H1 (cell line): Measurements from ENCODE around the gene CACNA1E. TPM values are rescaled to one million over a fixed set of nuclear protein-coding genes. Genes with fewer than 3 reads are reported as not detected.

ENCODE experiments used
- CTCF ChIA-PET: fragments of 300-600 bp; sonication (Branson Sonifier 250); formaldehyde crosslinking; loops from one replicate; lab custom pipeline; 2021; ENCODE audit not compliant: partially characterized antibody; lab: Charles Lee
- POLR2A ChIA-PET: fragments of 300-600 bp; sonication (Branson Sonifier 250); formaldehyde crosslinking; loops from one replicate; lab custom pipeline; 2021; ENCODE audit warnings: inconsistent platforms; ENCODE audit not compliant: partially characterized antibody; lab: Charles Lee
- DNase-seq, 2 experiments: peaks; one replicate each; pipeline versions ENCODE4 v3.0.0 to v3.0.0-alpha.2; 2010 to 2022; ENCODE audit warnings: low spot score in 2 of 2, low read depth in 1 of 2, mixed read lengths in 1 of 2
- FAIRE-seq: peaks from 2 replicates; lab custom pipeline; 2011; peaks lifted over from hg19 to GRCh38; lab: Jason Lieb, UNC
- H2AFZ ChIP-seq: 2 replicates; pipeline ENCODE4 v1.8.1; 2012; ENCODE audit warnings: low read length, inconsistent platforms
- H2AK5ac ChIP-seq: 2 replicates; pipeline ENCODE4 v1.6.1; 2013; ENCODE audit warnings: low read depth, low read length
- H2BK120ac ChIP-seq: replicated peaks from 2 replicates; pipeline ENCODE3; 2013; ENCODE audit warnings: low read depth, low read length, inconsistent platforms
- H2BK12ac ChIP-seq: 2 replicates; pipeline ENCODE4 v1.6.1; 2013; ENCODE audit warnings: low read depth, low read length
- H2BK15ac ChIP-seq: 2 replicates; pipeline ENCODE4 v1.6.1; 2013; ENCODE audit warnings: low read length
- H2BK20ac ChIP-seq: 2 replicates; pipeline ENCODE4 v1.6.1; 2013; ENCODE audit warnings: low read length
- H2BK5ac ChIP-seq: 2 replicates; pipeline ENCODE4 v1.6.1; 2013; ENCODE audit warnings: low read depth, low read length
- H3K14ac ChIP-seq: 2 replicates; pipeline ENCODE4 v1.6.1; 2013; ENCODE audit warnings: inconsistent platforms; ENCODE audit not compliant: insufficient read length
- H3K18ac ChIP-seq: 2 replicates; pipeline ENCODE4 v1.6.1; 2013; ENCODE audit warnings: low read length; ENCODE audit errors: extremely low read depth
- H3K23ac ChIP-seq: 2 replicates; pipeline ENCODE4 v1.6.1; 2013; ENCODE audit warnings: inconsistent platforms; ENCODE audit not compliant: insufficient read length
- H3K23me2 ChIP-seq: 2 replicates; pipeline ENCODE4 v1.6.1; 2013; ENCODE audit warnings: low read depth, low read length
- H3K27ac ChIP-seq: 2 replicates; pipeline ENCODE4 v1.6.1; 2011; ENCODE audit warnings: low read depth, low read length, inconsistent platforms
- H3K27me3 ChIP-seq, 4 experiments: replicated peaks in 1 of 4; 1 replicate in 1 of 4; 2 replicates in 3 of 4; pipeline versions ENCODE4 v1.6.1 to v1.8.1; 2011 to 2013; ENCODE audit warnings: low read length in 3 of 4, mild to moderate bottlenecking in 3 of 4, inconsistent platforms in 2 of 4, mixed read lengths in 2 of 4, moderate library complexity in 1 of 4; ENCODE audit not compliant: control insufficient read depth in 3 of 4, insufficient read depth in 3 of 4; ENCODE audit errors: extremely low read depth in 1 of 4
- H3K36me3 ChIP-seq, 4 experiments: 2 replicates each; pipeline versions ENCODE4 v1.6.1 to v1.8.1; 2011 to 2013; ENCODE audit warnings: mild to moderate bottlenecking in 4 of 4, low read length in 3 of 4, moderate library complexity in 2 of 4, control low read depth in 1 of 4, inconsistent platforms in 1 of 4; ENCODE audit not compliant: insufficient read depth in 4 of 4, control insufficient read depth in 2 of 4
- H3K4ac ChIP-seq: replicated peaks from 2 replicates; pipeline ENCODE3; 2013; ENCODE audit warnings: low read length, low read depth, mixed read lengths, inconsistent platforms; ENCODE audit not compliant: insufficient read length
- H3K4me1 ChIP-seq, 4 experiments: replicated peaks in 1 of 4; 1 replicate in 1 of 4; 2 replicates in 3 of 4; pipeline versions ENCODE4 v1.6.1 to v1.8.1; 2011 to 2013; ENCODE audit warnings: low read length in 3 of 4, inconsistent platforms in 2 of 4, mixed read lengths in 1 of 4; ENCODE audit not compliant: insufficient read depth in 4 of 4, control insufficient read depth in 3 of 4
- H3K4me2 ChIP-seq, 2 experiments: 2 replicates each; pipeline versions ENCODE4 v1.6.1 to v1.8.1; 2011 to 2013; ENCODE audit warnings: low read depth in 2 of 2, low read length in 2 of 2, control low read depth in 1 of 2, inconsistent platforms in 1 of 2, mild to moderate bottlenecking in 1 of 2; ENCODE audit not compliant: insufficient read depth in 1 of 2
- H3K4me3 ChIP-seq, 4 experiments: fragments of 200-600, 300-600 bp in 1 of 4; sonication (generic), shearing (Covaris generic), sonication (Bioruptor Twin) in 1 of 4; 2 replicates each; pipeline versions ENCODE4 v1.5.1 to v1.8.1; 2011 to 2016; ENCODE audit warnings: low read length in 4 of 4, low read depth in 3 of 4, control low read depth in 2 of 4, inconsistent platforms in 2 of 4, mild to moderate bottlenecking in 2 of 4, mixed read lengths in 1 of 4, moderate library complexity in 1 of 4; ENCODE audit not compliant: insufficient read depth in 2 of 4; ENCODE audit errors: extremely low read depth in 1 of 4
- H3K56ac ChIP-seq: replicated peaks from 2 replicates; pipeline ENCODE3; 2013; ENCODE audit warnings: low read depth, mild to moderate bottlenecking, mixed read lengths, low read length, inconsistent platforms; ENCODE audit not compliant: insufficient read length
- H3K79me1 ChIP-seq: 2 replicates; pipeline ENCODE4 v1.6.1; 2013; ENCODE audit warnings: low read depth, low read length, control low read depth
- H3K79me2 ChIP-seq, 2 experiments: 2 replicates each; pipeline versions ENCODE4 v1.6.1 to v1.8.1; 2012 to 2013; ENCODE audit warnings: low read length in 2 of 2, mild to moderate bottlenecking in 2 of 2, inconsistent platforms in 1 of 2; ENCODE audit not compliant: insufficient read depth in 2 of 2, control insufficient read depth in 1 of 2
- H3K9ac ChIP-seq, 4 experiments: replicated peaks in 1 of 4; 1 replicate in 1 of 4; 2 replicates in 3 of 4; pipeline versions ENCODE4 v1.6.1 to v1.8.1; 2011 to 2013; ENCODE audit warnings: low read depth in 3 of 4, low read length in 3 of 4, control low read depth in 2 of 4, mild to moderate bottlenecking in 2 of 4, moderate library complexity in 2 of 4, inconsistent platforms in 1 of 4; ENCODE audit errors: extremely low read depth in 1 of 4
- H3K9me3 ChIP-seq, 2 experiments: 2 replicates each; pipeline versions ENCODE4 v1.6.1 to v1.8.1; 2012 to 2013; ENCODE audit warnings: mild to moderate bottlenecking in 2 of 2, moderate library complexity in 2 of 2, control low read depth in 1 of 2, inconsistent platforms in 1 of 2, low read depth in 1 of 2, low read length in 1 of 2, mixed read lengths in 1 of 2; ENCODE audit not compliant: insufficient read depth in 2 of 2
- H4K20me1 ChIP-seq, 2 experiments: replicated peaks in 1 of 2; 2 replicates each; pipeline versions ENCODE3 to v1.8.1; 2011 to 2013; ENCODE audit warnings: inconsistent platforms in 2 of 2, low read length in 2 of 2, mild to moderate bottlenecking in 1 of 2; ENCODE audit not compliant: insufficient read depth in 2 of 2, control insufficient read depth in 1 of 2
- H4K5ac ChIP-seq: 2 replicates; pipeline ENCODE4 v1.6.1; 2013; ENCODE audit warnings: low read length, low read depth, mixed read lengths, inconsistent platforms; ENCODE audit not compliant: insufficient read length
- H4K8ac ChIP-seq: 2 replicates; pipeline ENCODE4 v1.8.0; 2013; ENCODE audit warnings: mild to moderate bottlenecking, moderate library complexity, low read length, inconsistent platforms; ENCODE audit not compliant: insufficient read depth; ENCODE audit errors: extremely low read depth
- H4K91ac ChIP-seq: replicated peaks from 2 replicates; pipeline ENCODE3; 2013; ENCODE audit warnings: low read length, mixed read lengths, inconsistent platforms; ENCODE audit not compliant: insufficient read length
- ATF3 ChIP-seq: IDR thresholded peaks from 2 replicates; pipeline ENCODE4 v1.6.1; 2011; ENCODE audit warnings: low read depth, mild to moderate bottlenecking, low read length; ENCODE audit not compliant: insufficient read depth
- CEBPB ChIP-seq: IDR thresholded peaks from 2 replicates; pipeline ENCODE4 v1.6.1; 2012; ENCODE audit warnings: low read depth, low read length
- CTBP2 ChIP-seq: IDR thresholded peaks from 2 replicates; pipeline ENCODE4 v1.7.0; 2011; ENCODE audit warnings: borderline replicate concordance, mild to moderate bottlenecking, moderate library complexity, mixed read lengths, low read length; ENCODE audit not compliant: insufficient read depth, insufficient read length
- CTCF ChIP-seq, 3 experiments: IDR thresholded peaks; 1 replicate in 2 of 3; 2 replicates in 1 of 3; pipeline versions ENCODE4 v1.5.1 to v1.6.1; 2011; ENCODE audit warnings: low read length in 3 of 3, mild to moderate bottlenecking in 3 of 3, inconsistent platforms in 2 of 3, low read depth in 1 of 3, moderate library complexity in 1 of 3; ENCODE audit not compliant: insufficient read depth in 1 of 3; ENCODE audit errors: control extremely low read depth in 1 of 3
- WGBS, 2 experiments: shearing (Covaris generic) in 1 of 2; methylation state at CpG; one replicate each; pipeline versions ENCODE4 v1.1.6 to v1.1.7; 2013 to 2015; ENCODE audit warnings: low lambda C conversion rate in 2 of 2, mixed read lengths in 2 of 2, inconsistent platforms in 1 of 2, low coverage in 1 of 2, missing lambda C conversion rate in 1 of 2; ENCODE audit not compliant: insufficient replicate concordance in 2 of 2, insufficient coverage in 1 of 2, insufficient read length in 1 of 2; ENCODE audit errors: extremely low coverage in 1 of 2, missing lambda C conversion rate in 1 of 2; 5-methylcytosine and 5-hydroxymethylcytosine counted together
- polyA plus RNA-seq, 7 experiments: library from polyadenylated mRNA; depleted of rRNA in 3 of 7; stranded (reverse) in 5 of 7; unstranded in 2 of 7; fragments of >200 nt in 5 of 7; fragments of 200-250 nt in 2 of 7; gene quantifications; 1 replicate in 5 of 7; 2 replicates in 1 of 7; 4 replicates in 1 of 7; pipeline versions ENCODE4 v1.2.1 to v1.2.3, GENCODE V29; 2011 to 2013; ENCODE audit warnings: missing spikeins in 2 of 7, mixed read lengths in 2 of 7
- total RNA-seq: library from RNA; stranded (reverse); fragmentation: NEBNext Ultra II Directional; extraction: Animal tissue kit (Norgen Biotek cat#: 25700); gene quantifications from 2 replicates; pipeline ENCODE4 v1.2.1, GENCODE V29; 2021

CACNA1E gene
- total and polyA plus RNA-seq, 2 of the 8 experiments (the other 6 are each of a cell fraction or from before 2014, with no cell fraction given), result 0.98 to 1.3 TPM

- WGBS, 2 experiments, result 77% methylated on average over 1 of the region's 1 CpG; no CpG with 5 or more reads in 1 of the 2 experiments
- H2BK15ac ChIP-seq, result no peak overlapping the region
- no peak overlapping the region for H2BK120ac ChIP-seq
- no peak overlapping the region for H3K4me3 ChIP-seq
- no peaks in the 10 kb centered on the region for H4K20me1 ChIP-seq
- no peak overlapping the region for H3K4me2 ChIP-seq
- no peak overlapping the region for H2AFZ ChIP-seq
- H3K23me2 ChIP-seq, result no peaks in the 10 kb centered on the region
- H3K36me3 ChIP-seq, result no peaks in the 10 kb centered on the region
- no peak overlapping the region for H3K56ac ChIP-seq
- no peak overlapping the region for H2BK20ac ChIP-seq
- H3K27ac ChIP-seq, result no peak overlapping the region
- no peaks in the 10 kb centered on the region for H3K27me3 ChIP-seq
- H3K4ac ChIP-seq, result no peak overlapping the region
- no peaks in the 10 kb centered on the region for H3K79me1 ChIP-seq
- no peak overlapping the region for H4K5ac ChIP-seq
- no peak overlapping the region for H4K91ac ChIP-seq
- no peak overlapping the region for H2BK5ac ChIP-seq
- FAIRE-seq (no peak), DNase-seq (no peak)
- no peak overlapping the region for H3K18ac ChIP-seq
- no peak overlapping the region for H3K9ac ChIP-seq
- H3K23ac ChIP-seq, result no peak overlapping the region
- H2AK5ac ChIP-seq, result no peak overlapping the region
- H3K4me1 ChIP-seq, result peaks cover 0 to 2% (median 0%) of the 10 kb centered on the region in 4 experiments; a peak in 1 of 7 replicates
- H2BK12ac ChIP-seq, result no peak overlapping the region
- ChIA-PET CTCF (interaction anchor here (0.9 to 1.2 kb wide), 2 partner anchors 15 to 118 kb away, joined by 3 read pairs; no protein-coding TSS in a partner anchor), POLR2A (no interaction called here)
- no peak overlapping the region for H4K8ac ChIP-seq
- no peaks in the 10 kb centered on the region for H3K9me3 ChIP-seq
- no peaks in the 10 kb centered on the region for H3K79me2 ChIP-seq
- H3K14ac ChIP-seq, result no peak overlapping the region
- TF ChIP-seq CTBP2, result no peak
- TF ChIP-seq ATF3, result no peak
- no peak for TF ChIP-seq CEBPB
- no peak for TF ChIP-seq CTCF (IDR thresholded peaks at IDR 0.05; ENCODE audit: control extremely low read depth in 1 of 3, insufficient read depth in 1 of 3, low read depth in 1 of 3, low read length in 3 of 3)
Observed at GRCh38 chr1:181801617-181802016, 318.3 kb downstream of the CACNA1E start.
